Endothelial cell of umbilical vein (primary cell): Measurements from ENCODE around the gene TCF15. TPM values are rescaled to one million over a fixed set of nuclear protein-coding genes. Genes with fewer than 3 reads are reported as not detected.

Experiments
- BruUV-seq: library from RNA; stranded (reverse); fragments of 400-500 nt; replicated peaks from 2 replicates; lab custom pipeline; 2021; lab: Mats Ljungman, UMichigan
- CTCF ChIA-PET: fragments of 300-600, 350-600 bp; sonication (Branson Sonifier 250); formaldehyde crosslinking; loops from one replicate; lab custom pipeline; 2021; ENCODE audit warnings: antibody characterized with exemption, inconsistent platforms; lab: Charles Lee
- POLR2A ChIA-PET: fragments of 300-600, 350-600 bp; sonication (Branson Sonifier 250); formaldehyde crosslinking; loops from one replicate; lab custom pipeline; 2021; ENCODE audit warnings: antibody characterized with exemption, inconsistent platforms; lab: Charles Lee
- DNase-seq: peaks from one replicate; pipeline ENCODE4 v3.0.0-alpha.2; 2011; ENCODE audit warnings: low read depth, low spot score
- FAIRE-seq: peaks from 2 replicates; lab custom pipeline; 2011; peaks lifted over from hg19 to GRCh38; lab: Jason Lieb, UNC
- H2AFZ ChIP-seq: 2 replicates; pipeline ENCODE4 v1.6.0; 2012; ENCODE audit warnings: low read depth, low read length, control low read depth, inconsistent platforms
- H3K27ac ChIP-seq: 2 replicates; pipeline ENCODE4 v1.5.1; 2011; ENCODE audit warnings: low read depth, mild to moderate bottlenecking, control low read depth, low read length, moderate library complexity; ENCODE audit not compliant: insufficient read depth
- H3K27me3 ChIP-seq, 2 experiments: 2 replicates each; pipeline versions ENCODE4 v1.6.0 to v1.6.1; 2011; ENCODE audit warnings: low read length in 2 of 2, mixed read lengths in 1 of 2; ENCODE audit not compliant: control insufficient read depth in 2 of 2, insufficient read depth in 2 of 2
- H3K36me3 ChIP-seq, 2 experiments: 2 replicates in 1 of 2; 3 replicates in 1 of 2; pipeline ENCODE4 v1.5.1; 2011; ENCODE audit warnings: low read length in 2 of 2, mild to moderate bottlenecking in 1 of 2, moderate library complexity in 1 of 2; ENCODE audit not compliant: control insufficient read depth in 2 of 2, insufficient read depth in 2 of 2; ENCODE audit errors: extremely low read depth in 1 of 2
- H3K4me1 ChIP-seq: 3 replicates; pipeline ENCODE4 v1.5.1; 2011; ENCODE audit warnings: mild to moderate bottlenecking, low read length; ENCODE audit not compliant: control insufficient read depth, insufficient read depth; ENCODE audit errors: extremely low read depth
- H3K4me2 ChIP-seq: 2 replicates; pipeline ENCODE4 v1.6.1; 2011; ENCODE audit warnings: low read length, control low read depth, mixed read lengths; ENCODE audit not compliant: insufficient read depth
- H3K4me3 ChIP-seq, 3 experiments: fragments of 200-600 bp in 1 of 3; sonication (generic), shearing (Covaris generic) in 1 of 3; replicated peaks in 1 of 3; 2 replicates each; pipeline ENCODE4 v1.5.1; 2011 to 2016; ENCODE audit warnings: control low read depth in 3 of 3, low read length in 3 of 3, mild to moderate bottlenecking in 2 of 3, inconsistent platforms in 1 of 3, low read depth in 1 of 3, moderate library complexity in 1 of 3; ENCODE audit not compliant: insufficient read depth in 1 of 3
- H3K79me2 ChIP-seq: 2 replicates; pipeline ENCODE4 v1.6.0; 2012; ENCODE audit warnings: low read length, inconsistent platforms; ENCODE audit not compliant: control insufficient read depth, insufficient read depth
- H3K9ac ChIP-seq: replicated peaks from 2 replicates; pipeline ENCODE3; 2011; ENCODE audit warnings: low read length, control low read depth; ENCODE audit not compliant: insufficient read depth; ENCODE audit errors: extremely low read depth
- H3K9me1 ChIP-seq: replicated peaks from 3 replicates; pipeline ENCODE4 v1.6.0; 2011; ENCODE audit warnings: mild to moderate bottlenecking, low read length; ENCODE audit not compliant: control insufficient read depth, insufficient read depth; ENCODE audit errors: extremely low read depth
- H3K9me3 ChIP-seq: replicated peaks from 2 replicates; pipeline ENCODE4 v1.5.1; 2012; ENCODE audit warnings: low read length, inconsistent platforms; ENCODE audit not compliant: control insufficient read depth, insufficient read depth
- H4K20me1 ChIP-seq: replicated peaks from 2 replicates; pipeline ENCODE3; 2011; ENCODE audit warnings: mild to moderate bottlenecking, low read length; ENCODE audit not compliant: control insufficient read depth, insufficient read depth; ENCODE audit errors: extremely low read depth
- EZH2 ChIP-seq: IDR thresholded peaks from 2 replicates; pipeline ENCODE4 v1.6.1; 2012; ENCODE audit warnings: borderline replicate concordance, low read depth, mild to moderate bottlenecking, moderate library complexity, low read length, inconsistent platforms; ENCODE audit not compliant: severe bottlenecking
- FOS ChIP-seq: IDR thresholded peaks from 2 replicates; pipeline ENCODE4 v1.6.1; 2011; ENCODE audit warnings: mild to moderate bottlenecking, low read length, moderate library complexity, borderline replicate concordance; ENCODE audit not compliant: insufficient read depth
- GATA2 ChIP-seq: IDR thresholded peaks from 2 replicates; pipeline ENCODE4 v1.7.0; 2011; ENCODE audit warnings: low read depth, mild to moderate bottlenecking, moderate library complexity, mixed read lengths, low read length; ENCODE audit not compliant: insufficient read length, insufficient read depth
- JUN ChIP-seq: IDR thresholded peaks from 2 replicates; pipeline ENCODE4 v1.6.1; 2011; ENCODE audit warnings: borderline replicate concordance, low read depth; ENCODE audit not compliant: insufficient read length, insufficient read depth
- POLR2AphosphoS5 ChIP-seq: IDR thresholded peaks from 2 replicates; pipeline ENCODE4 v1.6.1; 2012; ENCODE audit warnings: low read depth, mild to moderate bottlenecking, control low read depth, low read length, moderate library complexity; ENCODE audit not compliant: insufficient read depth
- dilution Hi-C: fragments of 300-500 bp; cut with MboI; formaldehyde crosslinking; loops from one replicate; pipeline ENCODE4 v1.15.0; 2019; ENCODE audit warnings: low sequenced_read_pairs; ENCODE audit not compliant: extremely low pct_ligation_motif_present
- intact Hi-C: fragments of 100-400 bp; cut with micrococcal nuclease; formaldehyde crosslinking; loops from one replicate; pipeline ENCODE4 v1.10.0; 2022
- polyA plus RNA-seq, 4 experiments: library from polyadenylated mRNA; depleted of rRNA in 3 of 4; stranded (reverse) in 3 of 4; unstranded in 1 of 4; fragments of >200 nt; gene quantifications; 2 replicates each; pipeline versions ENCODE4 v1.2.1 to v1.2.3, GENCODE V29; 2011 to 2012; ENCODE audit warnings: missing spikeins in 1 of 4
- total RNA-seq: library from RNA; stranded (reverse); gene quantifications from 2 replicates; pipeline ENCODE4 v1.2.3, GENCODE V29; 2021
- TF ChIP-seq, protein P1 (sequence below): IDR thresholded peaks from 2 replicates; pipeline ENCODE4 v1.6.1; 2011; ENCODE audit not compliant: insufficient read depth, insufficient read length
- TF ChIP-seq, protein P2 (sequence below), 2 donors: IDR thresholded peaks; 1 replicate in 1 of 2; 2 replicates in 1 of 2; pipeline ENCODE4 v1.5.1; 2011; ENCODE audit warnings: low read length in 2 of 2, mild to moderate bottlenecking in 2 of 2, moderate library complexity in 2 of 2, control low read depth in 1 of 2, inconsistent platforms in 1 of 2, low read depth in 1 of 2; ENCODE audit not compliant: insufficient read depth in 1 of 2; ENCODE audit errors: extremely low read depth in 1 of 2

TCF15 gene
- total and polyA plus RNA-seq, 2 donors (not counting 3 experiments of a cell fraction or from before 2014, with no cell fraction given) = 0.07 to 1.3 TPM

DNA sequence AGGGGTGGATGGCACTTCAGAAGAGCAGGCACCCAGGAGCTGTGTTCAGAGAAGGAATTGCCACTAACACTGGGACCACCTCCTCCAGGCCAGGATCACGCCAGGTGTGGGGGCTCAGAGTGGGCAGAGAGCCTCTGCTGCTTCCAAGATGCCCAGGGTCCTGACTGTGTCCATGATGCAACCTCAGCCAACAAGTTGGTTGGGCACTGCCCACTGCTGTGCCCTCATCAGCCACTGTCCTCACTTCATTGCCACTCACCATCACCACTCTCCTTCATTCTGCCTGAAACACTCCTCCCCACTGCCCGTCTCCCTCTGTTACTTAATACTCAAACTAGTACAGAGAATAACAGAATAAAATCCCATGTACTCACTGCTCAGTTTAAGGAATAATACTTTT, 16.5 kb upstream of the TCF15 start:
- DNase-seq (no peak), FAIRE-seq (no peak)
- H3K9ac ChIP-seq = no peak overlapping the region
- ChIA-PET POLR2A (no interaction called here), CTCF (interaction anchor here (1.8 kb wide), 1 partner anchor 11 kb away, joined by 3 read pairs; no protein-coding TSS in a partner anchor)
- H3K4me3 ChIP-seq = no peak overlapping the region
- no peaks in the 10 kb centered on the region for H3K9me1 ChIP-seq
- H3K4me1 ChIP-seq = no peaks in the 10 kb centered on the region
- dilution Hi-C loops = no loop called here
- no peaks in the 10 kb centered on the region for H4K20me1 ChIP-seq
- H3K4me2 ChIP-seq = no peak overlapping the region
- TF ChIP-seq FOS (no peak), EZH2 (no peak), POLR2AphosphoS5 (no peak), GATA2 (no peak), JUN (no peak)
- TF ChIP-seq, protein P1, sequence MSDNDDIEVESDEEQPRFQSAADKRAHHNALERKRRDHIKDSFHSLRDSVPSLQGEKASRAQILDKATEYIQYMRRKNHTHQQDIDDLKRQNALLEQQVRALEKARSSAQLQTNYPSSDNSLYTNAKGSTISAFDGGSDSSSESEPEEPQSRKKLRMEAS = no peak
- TF ChIP-seq, protein P2, sequence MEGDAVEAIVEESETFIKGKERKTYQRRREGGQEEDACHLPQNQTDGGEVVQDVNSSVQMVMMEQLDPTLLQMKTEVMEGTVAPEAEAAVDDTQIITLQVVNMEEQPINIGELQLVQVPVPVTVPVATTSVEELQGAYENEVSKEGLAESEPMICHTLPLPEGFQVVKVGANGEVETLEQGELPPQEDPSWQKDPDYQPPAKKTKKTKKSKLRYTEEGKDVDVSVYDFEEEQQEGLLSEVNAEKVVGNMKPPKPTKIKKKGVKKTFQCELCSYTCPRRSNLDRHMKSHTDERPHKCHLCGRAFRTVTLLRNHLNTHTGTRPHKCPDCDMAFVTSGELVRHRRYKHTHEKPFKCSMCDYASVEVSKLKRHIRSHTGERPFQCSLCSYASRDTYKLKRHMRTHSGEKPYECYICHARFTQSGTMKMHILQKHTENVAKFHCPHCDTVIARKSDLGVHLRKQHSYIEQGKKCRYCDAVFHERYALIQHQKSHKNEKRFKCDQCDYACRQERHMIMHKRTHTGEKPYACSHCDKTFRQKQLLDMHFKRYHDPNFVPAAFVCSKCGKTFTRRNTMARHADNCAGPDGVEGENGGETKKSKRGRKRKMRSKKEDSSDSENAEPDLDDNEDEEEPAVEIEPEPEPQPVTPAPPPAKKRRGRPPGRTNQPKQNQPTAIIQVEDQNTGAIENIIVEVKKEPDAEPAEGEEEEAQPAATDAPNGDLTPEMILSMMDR (IDR thresholded peaks at IDR 0.05; ENCODE audit: extremely low read depth in 1 of 2, insufficient read depth in 1 of 2, low read depth in 1 of 2, low read length in 2 of 2) = no peak
- H3K9me3 ChIP-seq = no peaks in the 10 kb centered on the region
- intact Hi-C loops = no loop called here
- no TSS peak for BruUV-seq
- H3K36me3 ChIP-seq = no peaks in the 10 kb centered on the region
- peaks cover 2 to 10% of the 10 kb centered on the region in 2 experiments for H3K27me3 ChIP-seq
- no peak overlapping the region for H3K27ac ChIP-seq
- H2AFZ ChIP-seq = no peak overlapping the region
- H3K79me2 ChIP-seq = no peaks in the 10 kb centered on the region
